Lung microvascular endothelial cell (primary cell): ENCODE results near the gene UBE2S. TPM values are rescaled to one million over a fixed set of nuclear protein-coding genes. Genes with fewer than 3 reads are reported as not detected.

Experiments used
- DNase-seq, 2 donors: peaks; one replicate each; pipeline versions ENCODE4 v3.0.0 to v3.0.0-alpha.2; 2010; ENCODE audit warnings: low read depth in 2 of 2
- total RNA-seq: library from RNA; depleted of rRNA; stranded (reverse); fragments of >200 nt; gene quantifications from 2 replicates; pipeline ENCODE4 v1.2.1, GENCODE V29; 2014

The UBE2S gene
- total RNA-seq, 1 donor from 2014 or later, result 44.4 TPM

DNA sequence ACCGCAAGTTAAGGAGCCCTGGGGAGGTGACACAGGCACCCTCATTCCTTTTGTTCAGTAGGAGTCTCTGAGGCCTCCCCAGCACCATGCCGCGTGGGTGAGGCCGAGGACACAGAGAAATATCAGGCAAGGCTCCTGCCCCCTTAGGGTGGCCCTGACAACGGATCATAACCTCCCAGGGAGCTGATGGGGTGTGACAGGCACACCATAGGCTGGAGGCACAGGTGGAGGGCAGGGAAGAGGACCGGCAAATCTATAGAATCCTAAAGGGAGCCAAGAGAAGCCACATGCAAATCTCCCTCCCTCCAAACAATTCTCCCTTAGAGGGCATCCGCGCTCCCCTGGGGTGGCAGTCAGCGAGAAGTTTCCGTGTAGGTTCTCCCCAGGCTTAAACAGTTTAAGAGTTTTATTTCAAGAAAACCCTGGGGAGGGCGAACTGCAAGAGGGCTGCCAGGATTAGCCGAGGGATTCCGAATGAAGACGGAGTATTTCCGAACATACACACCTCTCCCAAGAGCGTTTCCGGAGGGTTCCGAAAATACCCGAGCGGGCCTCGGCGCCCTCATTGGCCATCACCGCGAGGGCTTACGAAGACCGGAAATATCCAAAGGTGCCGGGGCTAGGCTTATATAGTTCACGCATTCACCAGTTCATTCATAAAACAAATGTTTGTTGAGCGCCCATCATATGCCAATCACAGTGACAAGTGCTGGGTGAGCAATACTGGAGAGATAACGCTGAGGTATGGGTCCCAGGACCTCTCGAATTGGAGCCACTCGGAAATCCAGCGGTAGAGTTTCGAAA, 22.5 kb downstream of the UBE2S start:
- DNase-seq, result peak; percentile 93 to 95

DNA sequence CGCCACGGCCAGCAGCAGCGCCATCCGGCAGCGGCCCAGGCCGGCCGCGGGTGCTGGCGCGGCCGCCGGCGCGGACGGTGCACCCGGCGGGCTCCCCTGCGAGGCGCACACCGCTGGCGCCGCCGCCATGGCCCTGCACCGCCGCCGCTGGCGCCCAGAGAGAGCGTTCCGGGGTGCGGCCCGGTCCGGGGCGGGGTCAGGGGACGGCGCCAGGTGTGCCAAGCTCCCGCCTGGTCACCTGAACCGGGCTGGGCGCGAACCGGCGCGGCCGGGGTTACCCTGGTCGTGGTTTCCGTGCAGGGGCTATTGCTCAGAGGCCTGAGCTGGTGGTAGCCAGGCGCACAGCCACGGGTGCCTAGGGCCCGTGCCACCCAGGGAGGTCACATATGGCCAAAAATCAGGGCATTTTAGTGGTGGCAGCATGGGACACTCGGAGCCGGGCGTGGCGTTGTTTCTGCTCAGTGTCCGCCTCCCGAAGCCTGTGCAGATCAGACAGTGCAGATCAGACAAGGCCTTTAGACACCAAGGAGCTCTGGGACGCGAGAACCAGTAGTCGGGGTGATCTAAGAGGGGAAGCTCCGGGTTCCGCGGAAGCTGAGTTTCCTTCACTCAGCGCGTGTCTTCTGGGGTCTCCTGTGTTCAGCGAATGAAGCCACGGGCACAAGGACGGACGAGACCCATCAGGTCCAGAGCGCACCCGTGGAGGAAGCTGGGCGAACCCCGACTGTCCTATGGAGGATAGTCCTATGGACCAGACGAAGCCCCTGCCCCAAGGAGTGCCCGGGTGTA, 23.3 kb downstream of the UBE2S start, which contains the start of gene TMEM238:
Gene TMEM238, minus strand, starts transcription at position 162 of the 789 bp plus-strand sequence. Its CDS starts 33 bp downstream, at position 129.
- DNase-seq, result no peak

- DNase-seq, result peak; percentile 77 to 86
These were observed 24.1 kb downstream of the UBE2S start for GRCh38 chr19:55383279-55384130.

- DNase-seq, result no peak
These were observed 25.0 kb downstream of the UBE2S start for GRCh38 chr19:55382522-55383054.

GRCh38 chr19:55382013-55382412, 25.6 kb downstream of the UBE2S start:
- DNase-seq, result no peak

DNA sequence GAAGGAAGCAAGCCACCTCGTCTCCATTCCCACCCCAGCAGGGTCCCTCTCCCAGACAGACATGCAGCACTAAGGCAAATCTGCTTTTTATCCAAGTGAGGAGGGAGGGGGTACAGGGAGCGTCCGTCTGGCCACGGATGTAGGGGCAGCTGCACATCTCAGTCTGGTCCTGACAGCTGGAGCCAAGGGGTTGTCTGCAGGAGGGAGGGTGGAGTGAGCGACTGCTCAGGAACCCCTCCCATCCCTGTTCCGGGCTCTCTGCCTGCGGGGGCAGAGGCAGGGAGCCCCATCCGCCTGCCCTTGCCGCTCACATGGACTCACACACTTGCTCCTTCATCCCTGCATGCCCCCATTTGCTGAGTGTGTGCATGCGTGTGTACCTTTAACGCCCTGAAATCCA, 28.4 kb downstream of the UBE2S start:
- DNase-seq, result no peak

GRCh38 chr19:55377356-55378131, 30.0 kb downstream of the UBE2S start:
- no peak for DNase-seq

DNA sequence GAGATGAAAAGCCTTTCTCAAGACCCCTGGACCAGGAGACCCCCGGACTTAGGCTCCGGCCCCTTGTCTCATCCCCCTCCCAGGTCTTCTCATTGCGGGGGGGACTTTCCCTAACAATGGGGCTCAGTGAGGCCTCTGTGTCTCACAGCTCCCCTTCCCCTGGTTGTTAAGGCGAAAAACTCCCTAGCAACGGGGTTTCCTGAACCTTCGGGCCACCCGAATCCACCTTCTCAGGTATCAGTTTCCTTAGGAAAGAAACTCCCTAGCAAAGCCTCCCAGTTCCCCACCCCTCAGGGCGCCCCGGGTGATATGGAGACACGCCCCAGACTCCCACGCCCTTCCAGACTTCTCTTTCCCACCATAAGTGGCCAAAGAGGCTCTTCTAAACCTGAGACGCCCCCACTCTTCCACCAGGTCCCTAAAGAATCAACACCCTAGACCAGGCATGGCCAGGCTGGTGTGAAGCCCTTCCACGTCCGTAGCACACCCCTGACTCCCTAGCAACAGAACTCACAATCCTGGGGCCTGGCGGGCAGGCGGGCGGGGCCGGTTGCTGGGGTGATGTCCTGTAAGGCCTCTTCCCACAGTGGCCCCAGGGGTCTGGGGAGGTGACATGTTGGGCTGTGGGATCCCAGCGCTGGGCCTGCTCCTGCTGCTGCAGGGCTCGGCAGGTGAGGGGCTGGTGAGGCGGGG, 31.2 kb downstream of the UBE2S start, which contains the start of gene TMEM190:
Gene TMEM190, plus strand, starts transcription at position 586 of the 693 bp plus-strand sequence. Its CDS starts 28 bp downstream, at position 614.
- DNase-seq, result no peak

DNA sequence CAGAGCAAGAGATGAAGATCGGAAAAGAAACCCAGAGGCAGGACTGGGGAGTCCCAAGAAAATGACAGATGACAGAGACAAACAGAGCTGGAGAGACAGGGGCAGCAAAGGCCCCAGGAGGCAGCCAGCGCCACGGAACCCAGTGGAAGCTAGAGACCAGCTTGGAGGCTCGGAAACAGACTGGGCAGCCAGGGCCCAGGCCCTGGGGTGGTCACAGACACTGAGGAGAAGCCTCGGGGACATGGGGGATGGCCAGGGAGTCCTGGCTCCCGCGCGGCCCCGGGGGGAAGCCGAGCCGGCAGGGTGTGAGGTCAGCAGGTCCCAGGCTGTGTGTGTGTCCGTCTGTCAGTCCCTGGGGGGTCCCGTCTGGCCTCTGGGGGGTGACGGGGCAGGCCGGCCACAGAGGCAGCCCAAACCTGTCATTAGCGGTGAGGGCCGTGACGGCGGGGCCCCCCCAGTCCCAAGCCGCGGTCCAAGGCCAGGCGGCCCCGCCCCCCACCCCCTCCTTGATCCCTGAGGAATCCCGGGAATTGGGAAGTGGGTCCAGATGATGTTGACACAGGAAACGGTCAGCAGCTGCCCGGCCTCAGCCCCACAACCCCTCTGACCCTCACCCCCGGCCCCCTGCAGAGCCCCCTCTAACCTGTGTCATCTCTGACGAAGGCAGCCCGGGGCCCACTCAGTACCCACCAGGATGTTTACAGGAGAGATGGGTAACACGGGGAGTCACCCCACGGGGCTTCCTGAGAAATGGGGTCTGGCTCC, 33.4 kb downstream of the UBE2S start:
- no peak for DNase-seq

DNA sequence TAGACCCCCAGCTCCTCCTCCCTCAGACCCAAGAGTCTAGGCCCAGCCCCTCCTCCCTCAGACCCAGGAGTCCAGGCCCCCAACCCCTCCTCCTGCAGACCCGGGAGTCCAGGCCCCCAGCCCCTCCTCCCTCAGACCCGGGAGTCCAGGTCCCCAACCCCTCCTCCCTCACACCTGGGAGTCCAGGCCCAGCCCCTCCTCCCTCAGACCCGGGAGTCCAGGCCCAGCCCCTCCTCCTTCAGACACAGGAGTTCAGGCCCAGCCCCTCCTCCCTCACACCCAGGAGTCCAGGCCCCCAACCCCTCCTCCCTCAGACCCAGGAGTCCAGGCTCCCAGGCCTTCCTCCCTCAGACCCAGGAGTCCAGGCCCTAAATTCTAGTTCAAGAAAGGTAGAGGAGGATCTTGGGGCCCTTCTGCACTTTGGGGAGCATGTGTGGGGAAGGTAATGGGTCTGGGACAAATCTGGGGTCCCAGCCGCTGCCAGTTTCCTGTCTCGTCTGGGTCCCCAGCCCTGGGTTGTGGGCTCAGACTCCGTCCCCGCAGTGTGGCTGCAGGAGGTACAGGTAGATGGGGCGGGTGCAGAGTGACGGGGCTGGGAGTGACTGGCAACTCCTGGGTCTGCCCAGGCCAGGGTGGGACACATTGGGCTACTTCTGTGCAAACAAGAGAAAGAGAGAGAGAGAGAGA, 34.1 kb downstream of the UBE2S start:
- no peak for DNase-seq

DNA sequence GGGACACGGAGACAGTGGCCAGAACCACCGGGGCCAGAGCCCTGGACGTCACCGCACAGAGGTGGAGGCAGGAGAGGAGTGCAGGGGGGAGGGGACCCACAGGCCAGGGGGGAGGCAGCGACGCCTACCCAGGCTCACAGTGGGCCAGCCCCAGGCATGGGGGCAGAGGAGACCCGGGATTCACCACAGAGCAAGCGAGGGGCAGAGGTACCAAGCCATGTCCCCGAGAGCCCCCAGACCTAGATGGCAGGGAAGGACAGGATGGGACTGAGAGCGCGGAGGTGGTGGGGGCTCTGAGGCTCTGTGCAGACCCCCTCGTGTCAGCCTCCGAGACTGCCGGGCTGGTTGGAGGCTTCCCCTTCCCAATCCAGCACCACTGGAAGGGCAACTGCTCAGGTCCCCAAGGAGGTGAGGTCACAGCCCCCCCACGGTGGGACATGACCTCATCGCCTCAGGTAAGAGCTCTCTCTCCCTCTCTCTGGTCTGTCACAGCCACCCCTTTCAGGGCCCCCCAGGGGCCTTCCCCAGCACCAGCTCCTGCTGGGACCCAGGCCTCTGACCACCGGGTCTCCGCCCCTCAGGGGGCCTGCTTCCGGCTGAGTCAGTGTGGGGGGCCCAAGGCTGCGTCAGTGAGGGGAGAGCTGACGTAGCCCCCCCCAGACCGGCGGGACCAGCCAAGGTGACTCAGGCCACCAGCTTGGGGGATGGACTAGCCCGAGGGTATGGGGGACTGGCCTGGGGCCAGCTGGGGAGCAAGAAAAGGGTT, 35.1 kb downstream of the UBE2S start:
- DNase-seq, result no peak

DNA sequence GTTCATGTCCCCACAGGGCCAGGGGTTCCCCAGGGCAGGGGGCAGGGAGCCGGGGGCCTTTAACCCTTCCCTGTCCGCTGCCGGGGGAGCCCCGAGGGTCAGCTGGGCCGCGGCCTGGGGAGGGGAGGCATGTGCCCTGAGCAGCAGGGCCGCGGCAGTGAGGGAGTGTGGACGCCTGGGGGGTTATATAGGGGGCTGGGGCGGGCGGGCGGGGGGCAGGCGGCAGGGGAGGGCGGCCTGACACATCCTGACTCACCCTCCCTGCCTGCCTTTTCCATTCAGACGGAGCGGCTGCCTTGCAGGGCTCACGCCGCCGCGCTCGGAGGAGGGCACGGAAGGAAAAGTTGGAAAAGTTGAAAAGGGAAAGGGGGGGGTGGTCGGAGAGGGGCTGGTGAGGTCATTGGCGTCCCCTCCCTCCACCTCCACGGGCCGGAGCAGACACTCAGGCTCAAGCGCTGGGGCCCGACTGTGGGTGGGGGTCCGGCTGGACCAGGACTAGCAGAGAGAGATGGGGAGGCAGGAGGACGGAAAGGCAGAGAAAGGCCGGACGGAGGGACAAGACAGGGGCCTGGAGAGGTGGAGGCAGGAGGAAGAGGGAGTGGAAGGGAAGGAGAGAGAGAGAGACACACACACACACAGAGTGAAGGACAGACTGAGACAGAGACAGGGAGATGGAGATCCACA, 37.1 kb downstream of the UBE2S start, which contains the start of gene IL11:
Gene IL11, minus strand, starts transcription at position 159 of the 684 bp plus-strand sequence. Its CDS starts 153 bp downstream, at position 6.
- DNase-seq, result no peak

GRCh38 chr19:55369653-55370304, 37.8 kb downstream of the UBE2S start:
- no peak for DNase-seq

DNA sequence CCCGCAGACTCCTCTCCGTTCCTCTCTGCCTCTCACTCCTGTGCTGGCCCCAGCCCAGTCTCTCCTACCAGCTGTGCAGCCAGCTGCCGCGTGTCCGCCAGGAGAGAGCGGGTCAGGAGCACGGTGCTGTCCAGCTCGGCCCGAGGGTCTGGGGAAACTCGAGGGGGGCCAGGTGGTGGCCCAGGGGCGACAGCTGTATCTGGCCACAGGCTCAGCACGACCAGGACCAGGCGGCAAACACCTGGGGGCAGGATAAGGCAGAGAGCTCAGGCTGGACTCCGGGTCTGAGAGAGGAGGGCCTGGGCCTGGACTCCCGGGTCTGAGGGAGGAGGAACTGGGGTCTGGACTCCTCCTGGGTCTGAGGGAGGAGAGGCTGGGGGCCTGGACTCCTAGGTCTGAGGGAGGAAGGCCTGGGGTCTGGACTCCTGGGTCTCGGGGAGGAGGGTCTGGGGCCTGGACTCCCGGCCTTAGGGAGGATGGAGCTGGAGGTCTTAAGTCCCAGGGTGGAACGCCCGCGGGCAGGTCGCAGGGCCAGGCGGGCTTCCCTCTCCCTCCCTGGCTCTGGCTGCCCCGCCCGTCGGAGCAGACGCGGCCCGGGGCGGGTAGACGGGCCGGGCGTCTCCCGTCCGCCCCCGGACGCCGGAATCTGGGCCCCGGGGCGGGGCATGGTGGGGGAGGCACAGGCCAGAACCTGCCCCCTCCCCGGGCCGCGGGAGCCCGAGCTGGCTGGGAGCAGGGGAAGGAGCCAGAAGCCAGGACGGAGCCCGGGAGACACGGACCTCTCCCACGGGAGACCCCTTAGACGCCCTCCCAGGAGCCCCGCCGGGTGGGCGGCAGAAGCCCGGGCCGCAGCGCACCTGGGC, 38.7 kb downstream of the UBE2S start:
- DNase-seq, result no peak

DNA sequence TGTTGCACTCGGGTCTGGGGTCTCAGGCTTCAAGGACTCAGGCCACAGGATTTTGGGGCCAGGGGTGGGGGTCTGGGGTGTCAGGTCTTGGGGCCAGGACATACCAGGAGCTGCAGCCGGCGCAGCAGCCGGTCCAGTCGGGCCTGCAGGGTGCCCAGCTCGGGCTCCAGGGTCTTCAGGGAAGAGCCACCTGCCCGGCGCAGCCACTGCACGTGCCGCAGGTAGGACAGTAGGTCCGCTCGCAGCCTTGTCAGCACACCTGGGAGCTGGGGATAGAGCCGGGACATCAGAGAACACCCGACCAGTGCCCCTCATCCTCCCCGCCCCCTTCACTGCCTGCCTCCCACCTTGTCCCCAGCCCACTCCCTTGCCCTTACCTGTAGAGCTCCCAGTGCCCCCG, 39.5 kb downstream of the UBE2S start:
- no peak for DNase-seq

DNA sequence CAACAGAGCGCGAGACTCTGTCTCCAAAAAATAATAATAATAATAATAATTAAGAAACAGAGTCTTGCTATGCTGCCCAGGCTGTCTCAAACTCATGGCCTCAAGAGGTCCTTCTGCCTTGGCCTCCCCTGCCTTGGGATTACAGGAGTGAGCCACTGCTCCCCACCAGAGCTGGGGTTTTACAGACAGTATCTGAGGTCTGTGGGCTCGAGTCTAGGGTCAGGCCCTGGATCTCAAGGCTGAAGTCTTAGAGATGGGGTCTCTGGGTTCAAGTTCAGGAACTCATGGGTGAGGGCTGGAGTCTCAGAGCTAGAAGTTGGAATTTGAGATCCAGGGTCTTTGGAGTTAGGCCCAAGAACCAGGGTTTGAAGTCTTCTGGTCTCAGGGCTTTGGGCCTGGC, 40.8 kb downstream of the UBE2S start:
- no peak for DNase-seq
